NCI-H748 (cell line): ENCODE results near the gene FCGR1A.
"Not testable (repeated sequence)": the region's sequence is repeated elsewhere in the genome, so short reads cannot be mapped to it uniquely, and the experiment has no call there.

Experiments used
- DNase-seq: peaks from one replicate; lab custom pipeline; 2025; ENCODE audit not compliant: unreplicated experiment; lab: John Stamatoyannopoulos, UW

The FCGR1A gene

DNA sequence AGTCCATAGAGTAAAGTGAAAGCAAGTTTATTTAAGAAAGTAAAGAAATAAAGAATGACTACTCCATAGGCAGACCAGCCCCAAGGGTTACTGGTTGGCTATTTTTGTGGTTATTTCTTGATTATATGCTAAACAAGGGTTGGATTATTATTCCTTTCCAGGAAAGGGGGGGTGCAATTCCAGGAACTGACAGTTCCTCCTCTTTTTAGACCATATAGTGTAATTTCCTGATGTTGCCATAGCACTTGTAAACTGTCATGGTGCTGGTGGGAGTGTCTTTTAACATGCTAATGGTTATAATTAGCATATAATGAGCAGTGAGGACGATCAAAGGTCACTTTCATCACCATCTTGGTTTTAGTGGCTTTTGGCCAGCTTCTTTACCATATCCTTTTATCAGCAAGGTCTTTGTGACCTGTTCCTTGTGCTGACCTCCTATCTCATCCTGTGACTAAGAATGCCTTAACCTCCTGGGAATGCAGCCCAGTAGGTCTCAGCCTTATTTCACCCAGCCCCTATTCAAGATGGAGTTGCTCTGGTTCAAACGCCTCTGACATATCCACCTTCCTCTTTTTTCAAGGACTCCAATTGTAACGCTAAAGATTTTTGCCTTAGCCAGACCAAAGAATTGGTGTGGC lies 6.9 kb upstream of the FCGR1A start:
- DNase-seq: not testable (repeated sequence)

DNA sequence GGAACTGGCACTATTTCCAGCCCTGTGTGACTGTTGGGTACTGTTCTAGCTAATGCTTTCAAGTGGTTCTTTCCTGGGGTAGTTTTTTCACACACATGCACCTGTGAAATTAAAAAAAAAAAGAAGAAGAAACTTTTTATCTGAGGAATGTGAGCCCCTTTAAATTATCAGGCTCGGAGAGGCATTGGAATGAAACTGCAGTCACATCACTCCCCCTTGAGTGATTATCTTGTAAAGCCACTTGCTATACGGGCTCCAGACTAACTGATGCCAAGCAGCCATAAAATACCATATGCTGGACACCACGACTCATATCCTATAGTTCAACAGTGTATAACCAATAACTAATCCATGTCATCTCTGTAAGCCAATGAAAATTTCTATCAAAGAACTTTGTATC lies 5.4 kb upstream of the FCGR1A start:
- DNase-seq: not testable (repeated sequence)

DNA sequence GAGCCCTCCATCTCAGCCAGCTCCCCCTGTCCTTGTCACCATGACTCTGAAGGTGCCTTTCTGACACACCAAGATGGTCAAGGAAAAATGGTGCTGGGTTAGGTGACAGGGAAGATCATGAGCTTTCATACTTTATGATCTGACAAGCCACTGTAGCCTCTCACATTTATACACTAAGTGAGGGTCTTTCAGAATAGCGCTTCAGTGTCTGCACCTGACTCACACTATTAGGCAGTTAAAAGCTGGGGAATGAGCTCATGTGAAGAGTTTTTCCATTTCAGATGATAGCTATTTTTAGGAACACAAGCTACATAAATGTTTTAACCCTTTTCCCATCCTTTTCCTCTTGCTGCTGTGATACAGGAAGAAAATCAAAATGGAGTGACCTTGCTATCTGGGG lies 4.2 kb upstream of the FCGR1A start:
- DNase-seq: not testable (repeated sequence)

DNA sequence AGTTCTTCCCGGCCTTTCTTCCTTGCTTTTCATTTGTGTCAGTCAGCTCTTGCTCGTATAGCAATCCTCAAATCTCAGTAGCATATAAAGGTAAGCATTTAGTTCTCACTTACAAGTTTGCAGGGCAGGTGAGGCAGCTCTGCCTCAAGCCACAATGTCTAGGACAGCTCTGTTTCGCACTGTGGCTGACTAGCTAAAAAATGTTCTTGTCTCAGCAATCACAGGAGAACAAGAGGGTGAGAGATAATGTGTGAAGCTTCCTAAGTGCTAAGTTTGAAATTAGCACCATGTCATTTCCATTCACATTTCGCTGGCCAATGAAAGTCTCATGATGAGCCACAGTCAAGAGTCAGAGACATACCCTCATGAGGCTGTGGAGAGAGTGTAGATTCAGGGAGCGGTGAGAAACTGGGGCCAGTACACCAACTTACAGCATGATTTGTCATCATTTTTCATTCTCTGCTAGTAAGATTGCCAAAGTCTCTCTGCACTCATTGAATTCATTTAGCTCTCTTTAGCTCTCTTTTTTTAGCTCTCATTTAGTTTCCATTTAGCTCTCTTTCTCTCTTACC lies 995 bp upstream of the FCGR1A start:
- not testable (repeated sequence) for DNase-seq

DNA sequence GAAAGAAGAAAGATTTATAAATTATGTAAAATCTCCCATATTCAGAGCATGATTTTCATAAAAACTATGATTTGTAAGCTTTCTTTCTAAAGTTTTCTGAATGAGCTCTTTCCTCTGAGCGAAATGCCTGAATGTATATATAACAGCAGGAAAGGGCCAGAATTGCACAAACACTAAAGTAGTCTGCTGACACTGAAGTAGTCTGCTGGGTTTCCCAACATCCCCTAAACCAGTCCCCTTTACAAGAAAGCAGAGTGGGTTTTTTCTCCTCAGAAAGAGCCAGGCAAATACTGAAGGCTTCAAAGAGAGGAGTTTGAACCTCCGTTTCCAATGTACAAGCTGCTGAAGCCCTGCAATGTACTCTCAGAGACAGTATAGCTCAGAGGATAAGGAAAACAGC lies 795 bp downstream of the FCGR1A start:
- DNase-seq: not testable (repeated sequence)

DNA sequence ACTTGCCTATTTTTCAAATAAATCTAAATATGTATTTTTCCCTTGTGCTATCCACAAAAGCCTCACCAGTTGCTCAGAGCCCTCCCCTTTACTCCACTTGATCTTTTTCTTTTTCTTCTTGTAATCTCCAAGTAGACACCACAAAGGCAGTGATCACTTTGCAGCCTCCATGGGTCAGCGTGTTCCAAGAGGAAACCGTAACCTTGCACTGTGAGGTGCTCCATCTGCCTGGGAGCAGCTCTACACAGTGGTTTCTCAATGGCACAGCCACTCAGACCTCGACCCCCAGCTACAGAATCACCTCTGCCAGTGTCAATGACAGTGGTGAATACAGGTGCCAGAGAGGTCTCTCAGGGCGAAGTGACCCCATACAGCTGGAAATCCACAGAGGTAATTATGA lies 1.4 kb downstream of the FCGR1A start:
- not testable (repeated sequence) for DNase-seq

DNA sequence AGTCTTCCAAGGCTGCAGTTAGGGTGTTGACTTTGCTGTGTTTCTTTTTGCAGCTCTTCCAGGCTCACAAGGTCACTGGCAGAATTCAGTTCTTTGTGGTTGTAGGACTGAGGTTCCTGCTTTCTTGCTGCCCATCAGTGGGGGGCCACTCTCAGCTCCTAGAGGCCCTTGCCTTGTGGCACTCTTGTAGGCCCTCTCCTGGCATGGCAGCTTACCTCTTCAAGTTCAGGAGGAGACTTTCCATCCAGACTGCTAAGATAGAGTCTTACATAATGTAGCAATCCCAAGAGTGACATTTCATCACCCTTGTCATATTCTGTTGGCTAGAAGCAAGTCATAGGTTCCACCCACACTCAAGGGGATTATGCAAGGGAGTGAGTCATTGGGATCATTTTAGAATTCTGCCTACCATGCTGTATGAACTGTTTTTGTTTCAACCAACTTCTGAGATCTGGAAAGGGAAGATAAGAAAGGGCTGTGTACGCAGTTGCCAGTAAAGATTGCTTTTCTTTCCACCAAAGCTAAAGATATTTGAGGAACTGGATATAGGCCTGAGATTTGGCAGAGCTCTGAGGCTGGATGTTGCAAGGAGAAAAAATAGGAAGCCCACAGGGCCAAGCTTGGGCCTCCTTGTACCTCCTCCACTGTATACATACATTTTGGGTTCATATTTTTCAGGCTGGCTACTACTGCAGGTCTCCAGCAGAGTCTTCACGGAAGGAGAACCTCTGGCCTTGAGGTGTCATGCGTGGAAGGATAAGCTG lies 5.4 kb downstream of the FCGR1A start:
- DNase-seq: not testable (repeated sequence)

DNA sequence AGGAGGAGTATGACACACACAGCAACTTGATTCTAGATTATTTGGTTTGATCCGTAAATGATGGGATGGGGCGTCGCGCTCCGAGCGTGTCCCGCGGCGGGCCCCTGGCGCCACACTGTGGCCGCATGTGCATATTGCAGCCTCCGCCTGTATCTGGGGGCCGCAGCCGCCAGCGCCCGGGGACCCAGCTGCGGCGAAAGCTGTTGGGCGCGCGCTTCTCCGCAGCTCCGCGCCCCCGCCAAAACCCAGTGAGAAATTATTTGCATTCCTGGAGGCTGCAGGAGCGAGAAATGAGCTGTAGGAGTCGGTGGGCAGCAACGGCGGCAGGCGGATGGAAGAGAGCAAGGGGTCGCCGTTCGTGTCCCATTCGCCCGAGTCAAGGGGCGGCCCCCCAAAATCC lies 10.0 kb downstream of the FCGR1A start:
- peak; percentile 65 for DNase-seq

DNA sequence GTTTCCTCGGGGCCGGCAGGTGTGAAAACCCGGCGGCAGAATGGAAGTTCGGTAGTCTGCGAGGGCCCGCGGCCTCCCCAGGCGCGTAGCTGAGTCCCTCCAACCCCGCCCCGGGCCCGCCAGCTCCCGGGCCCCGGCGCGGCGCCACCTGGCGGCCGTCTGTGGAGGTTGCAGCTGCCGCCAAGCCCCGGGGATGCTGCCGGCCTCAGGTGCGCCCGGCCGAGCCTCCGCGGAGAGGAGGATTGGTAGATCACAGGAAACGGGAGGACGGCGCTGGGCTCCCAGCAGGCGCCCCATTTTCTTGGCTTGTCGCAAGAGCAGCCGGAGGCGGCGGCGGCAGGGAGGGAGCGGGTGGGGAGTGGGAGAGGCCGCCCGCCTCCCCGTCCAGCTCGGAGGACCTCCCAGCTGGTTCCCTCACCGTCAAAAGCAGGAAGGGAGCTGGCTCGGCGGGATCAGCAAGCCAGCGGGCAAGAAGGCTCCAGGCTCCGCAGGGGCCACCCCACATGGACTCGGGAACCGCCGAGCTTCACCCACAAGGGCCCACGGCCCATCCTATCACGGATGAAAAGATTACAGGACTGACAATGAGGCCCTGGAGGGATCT lies 10.5 kb downstream of the FCGR1A start:
- DNase-seq: peak; percentile 77

DNA sequence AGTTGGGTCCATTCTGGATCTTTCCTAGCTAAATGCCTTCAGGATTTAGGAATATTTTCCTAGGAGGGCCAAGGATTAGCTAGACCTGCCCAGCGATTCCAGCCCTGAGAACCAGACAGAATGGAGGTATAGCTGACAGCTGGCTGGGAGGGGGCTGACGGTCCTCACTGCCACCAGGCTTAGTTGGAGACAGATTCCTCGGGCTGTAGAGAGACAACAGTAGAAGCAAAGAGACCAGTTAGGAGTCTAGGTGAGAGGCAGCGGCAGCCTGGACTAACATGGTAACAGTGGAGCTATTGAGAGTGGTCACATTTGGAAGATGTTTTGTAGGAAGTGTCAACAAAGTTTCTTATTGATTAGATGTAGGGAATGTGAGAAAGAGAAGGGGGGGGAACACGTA lies 11.4 kb downstream of the FCGR1A start:
- not testable (repeated sequence) for DNase-seq

DNA sequence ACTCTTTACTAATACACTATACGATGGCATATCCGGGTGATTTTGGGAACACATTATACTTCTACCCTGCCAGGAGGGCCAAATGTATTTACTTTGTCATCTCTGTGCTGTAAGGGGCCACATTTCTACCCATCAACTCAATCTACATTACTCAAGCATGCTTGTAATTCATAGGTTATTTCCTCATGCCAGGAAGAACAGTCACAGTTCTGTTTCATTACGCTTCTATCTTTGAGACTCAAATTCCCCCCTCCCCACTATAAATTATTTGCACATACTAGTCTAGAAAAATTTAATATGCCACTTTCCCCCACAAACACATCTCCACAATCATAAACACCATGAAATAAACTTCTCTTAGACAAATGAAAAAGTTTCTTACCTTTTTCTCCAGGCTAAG lies 19.1 kb downstream of the FCGR1A start:
- not testable (repeated sequence) for DNase-seq

DNA sequence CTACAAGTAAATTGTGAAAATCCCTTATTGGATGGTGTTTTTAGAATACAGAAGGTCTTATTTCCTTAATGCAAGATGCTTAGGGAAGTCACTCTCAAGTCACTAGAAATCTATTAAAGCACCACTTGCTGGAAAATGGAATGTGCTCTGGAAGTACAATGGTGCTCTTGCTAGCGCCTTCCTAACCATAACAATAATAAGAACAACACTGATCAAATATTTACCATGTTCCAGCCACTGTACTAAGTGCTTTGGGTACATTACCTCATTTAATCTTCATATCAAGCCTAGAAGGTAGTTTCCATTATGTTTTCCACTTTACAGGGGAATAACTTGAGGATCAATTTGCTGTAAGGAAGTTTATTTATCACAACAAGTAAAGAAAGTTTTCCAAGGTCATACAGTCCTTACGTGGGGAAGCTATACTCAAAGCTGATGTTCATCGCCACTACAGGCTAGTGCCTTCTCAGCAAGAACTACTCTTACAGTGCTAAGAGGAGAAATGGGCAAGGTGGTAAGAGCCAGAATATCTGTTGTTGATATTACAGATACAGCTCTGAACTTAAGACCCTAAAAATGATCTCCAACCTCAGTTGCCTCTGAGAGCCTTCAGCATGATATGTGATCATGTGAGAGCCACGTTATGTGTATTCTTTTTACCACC lies 22.1 kb downstream of the FCGR1A start:
- DNase-seq: not testable (repeated sequence)

DNA sequence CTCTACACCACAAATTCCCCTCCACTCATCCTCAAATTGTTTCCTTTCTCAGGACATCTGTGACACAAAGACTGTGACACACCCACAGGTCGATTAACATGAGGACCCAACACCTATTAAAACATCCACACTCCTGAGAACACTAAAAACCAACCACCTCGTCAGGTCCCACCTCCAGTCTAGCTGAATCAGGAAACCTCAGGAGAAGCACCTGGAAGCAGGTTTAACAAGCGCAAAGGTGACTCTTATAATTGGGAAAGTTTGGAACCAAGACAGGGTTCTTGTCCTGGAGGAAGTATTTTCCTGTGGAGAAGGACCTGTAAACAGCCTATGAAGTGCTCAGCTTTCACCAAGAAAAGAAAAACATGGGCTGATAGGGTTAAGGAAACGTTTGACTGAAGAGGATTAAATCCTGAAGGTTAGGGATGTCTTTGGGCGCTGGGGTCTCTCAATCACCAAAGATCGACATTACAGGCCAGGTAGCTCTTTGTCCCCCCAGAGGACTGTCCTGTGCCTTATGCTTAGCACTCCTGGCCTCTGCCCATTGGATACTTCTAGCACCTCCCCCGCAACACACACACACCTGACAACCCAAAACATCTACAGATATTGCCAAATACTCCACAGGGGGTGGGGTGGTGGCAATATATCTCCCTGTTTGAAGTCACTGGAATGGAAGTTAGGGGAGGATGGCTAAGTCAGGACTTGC lies 28.4 kb downstream of the FCGR1A start:
- peak; percentile 38 for DNase-seq

DNA sequence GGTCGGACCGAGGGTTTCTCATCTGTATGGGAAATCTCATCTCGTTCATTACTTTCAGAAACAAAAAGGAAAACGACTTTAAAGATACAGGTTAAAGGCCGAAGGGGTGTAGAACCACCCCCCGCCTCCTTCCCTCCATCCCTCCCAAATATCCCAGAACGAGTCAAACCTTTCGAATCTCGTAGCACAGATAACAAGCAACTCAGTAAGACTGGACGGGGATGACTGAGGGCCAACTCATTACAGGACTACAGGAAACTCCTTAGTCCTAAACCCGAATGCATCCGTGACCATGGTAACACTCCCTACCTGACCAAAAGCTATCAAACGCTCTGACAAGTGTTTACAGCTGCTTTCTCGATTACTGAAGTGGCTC lies 29.0 kb downstream of the FCGR1A start:
- DNase-seq: peak; percentile 23

DNA sequence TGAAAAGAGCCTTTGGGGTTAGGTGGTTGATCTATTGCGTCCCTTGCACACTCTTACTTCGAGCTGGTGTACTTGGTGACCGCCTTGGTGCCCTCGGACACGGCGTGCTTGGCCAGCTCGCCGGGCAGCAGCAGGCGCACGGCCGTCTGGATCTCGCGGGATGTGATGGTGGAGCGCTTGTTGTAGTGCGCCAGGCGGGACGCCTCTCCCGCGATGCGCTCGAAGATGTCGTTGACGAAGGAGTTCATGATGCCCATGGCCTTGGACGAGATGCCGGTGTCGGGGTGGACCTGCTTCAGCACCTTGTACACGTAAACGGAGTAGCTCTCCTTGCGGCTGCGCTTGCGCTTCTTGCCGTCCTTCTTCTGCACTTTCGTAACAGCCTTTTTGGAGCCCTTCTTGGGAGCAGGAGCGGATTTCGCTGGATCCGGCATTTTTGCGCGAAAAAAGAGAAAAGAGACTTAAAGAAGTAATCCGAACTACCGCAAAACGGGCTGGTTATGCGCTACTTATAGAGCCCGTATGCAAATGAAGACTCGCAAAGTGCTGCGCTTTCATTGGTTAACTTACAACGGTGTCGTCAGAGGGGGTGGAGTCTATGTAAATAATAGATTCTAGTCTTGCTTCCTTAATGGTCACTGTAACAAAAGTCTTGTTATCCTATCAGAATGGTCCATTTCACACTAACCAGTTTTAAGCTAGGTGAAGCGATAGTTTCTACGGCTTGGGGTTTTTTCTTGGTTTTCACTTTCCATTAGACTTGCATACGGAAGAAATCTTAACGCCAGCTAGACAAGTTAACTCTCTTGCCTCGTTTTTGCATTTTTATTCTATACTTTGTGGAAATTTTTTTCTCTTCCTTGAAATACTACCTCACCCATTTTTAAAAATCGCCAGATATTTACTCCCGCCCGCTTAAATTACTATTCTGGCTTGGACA lies 29.7 kb downstream of the FCGR1A start:
- DNase-seq: peak; percentile 95

DNA sequence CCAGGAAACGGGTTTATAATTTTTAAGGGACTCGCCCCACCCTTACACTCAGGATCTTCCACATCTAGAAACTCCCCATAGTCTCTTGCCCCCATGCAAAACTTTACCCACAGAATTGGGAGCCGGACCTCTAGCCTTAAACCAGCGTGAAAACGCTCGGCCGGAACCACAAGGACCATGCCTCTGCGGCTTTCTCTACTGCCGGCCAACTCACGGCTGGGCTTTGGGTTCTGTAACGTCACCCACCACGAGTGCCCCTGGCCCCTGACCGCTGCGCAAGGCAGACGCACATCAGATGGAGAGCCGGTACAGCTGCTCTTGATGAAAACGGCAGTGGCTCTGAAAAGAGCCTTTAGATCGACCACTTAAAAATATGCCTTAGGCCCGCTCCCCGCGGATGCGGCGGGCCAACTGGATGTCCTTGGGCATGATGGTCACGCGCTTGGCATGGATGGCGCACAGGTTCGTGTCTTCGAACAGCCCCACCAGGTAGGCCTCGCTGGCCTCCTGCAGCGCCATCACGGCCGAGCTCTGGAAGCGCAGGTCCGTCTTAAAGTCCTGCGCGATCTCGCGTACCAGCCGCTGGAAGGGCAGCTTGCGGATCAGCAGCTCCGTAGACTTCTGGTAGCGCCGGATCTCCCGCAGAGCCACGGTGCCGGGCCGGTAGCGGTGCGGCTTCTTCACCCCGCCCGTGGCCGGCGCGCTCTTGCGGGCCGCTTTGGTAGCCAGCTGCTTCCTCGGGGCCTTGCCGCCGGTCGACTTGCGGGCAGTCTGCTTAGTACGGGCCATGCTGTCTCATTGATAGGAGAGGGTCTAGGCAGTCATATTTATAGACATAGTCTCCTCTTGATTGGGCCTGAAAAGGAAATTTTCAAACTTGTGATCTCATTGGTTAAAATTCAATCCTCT lies 30.7 kb downstream of the FCGR1A start:
- DNase-seq: peak; percentile 85

DNA sequence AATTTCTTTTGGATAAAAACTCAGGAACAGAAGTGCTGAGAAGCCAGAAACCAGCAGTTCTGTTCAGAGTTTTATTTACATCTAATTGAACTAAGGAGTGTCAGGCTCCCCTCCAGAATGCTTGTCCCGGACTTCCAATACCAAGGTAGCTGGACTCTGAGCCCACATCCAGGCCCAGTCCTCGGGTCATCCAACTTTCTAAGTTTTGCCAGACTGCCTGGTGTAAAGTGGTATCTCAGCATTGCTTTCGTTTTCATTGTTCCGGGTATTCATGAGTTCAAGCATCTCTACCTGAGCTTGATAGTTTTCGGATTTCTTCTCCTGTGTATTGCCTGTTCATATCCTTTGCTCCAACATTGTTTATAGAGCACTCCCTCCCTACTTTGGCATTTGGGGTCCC lies 37.9 kb downstream of the FCGR1A start:
- DNase-seq: not testable (repeated sequence)

DNA sequence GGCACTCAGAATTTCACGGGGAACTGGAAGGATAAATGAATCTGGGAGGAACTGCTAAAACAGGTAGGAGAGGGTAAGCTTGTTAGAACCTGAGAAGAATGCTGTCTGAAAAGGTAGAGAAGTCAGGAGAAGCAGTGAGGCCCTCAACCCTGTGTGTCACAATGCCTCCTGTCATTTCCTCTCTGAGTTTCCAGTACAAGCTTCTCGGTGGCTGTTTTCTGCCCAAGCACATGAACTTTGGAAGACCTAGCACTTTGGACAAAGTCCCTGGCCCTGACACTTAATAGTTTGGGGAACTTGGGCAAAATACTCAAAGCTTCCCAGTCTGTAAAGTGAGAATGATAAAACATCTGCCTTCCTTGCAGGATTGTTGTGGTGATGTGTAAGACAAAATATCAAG lies 44.1 kb downstream of the FCGR1A start:
- not testable (repeated sequence) for DNase-seq
